H9 (cell line): ENCODE data around the gene TCF7L2. TPM values are rescaled to one million over a fixed set of nuclear protein-coding genes. Genes with fewer than 3 reads are reported as not detected.

ENCODE experiments used
- DNase-seq: peaks from one replicate; pipeline ENCODE4 v3.0.0-alpha.2; 2017
- H2AFZ ChIP-seq: one replicate; pipeline ENCODE4 v1.6.1; 2013; ENCODE audit warnings: mild to moderate bottlenecking, low read length, control low read depth, moderate library complexity
- H2AK5ac ChIP-seq: 2 replicates; pipeline ENCODE4 v1.6.1; 2013; ENCODE audit warnings: low read length, control low read depth, mixed read lengths; ENCODE audit not compliant: insufficient read length
- H2BK120ac ChIP-seq: one replicate; pipeline ENCODE4 v1.6.1; 2013; ENCODE audit warnings: low read depth, mild to moderate bottlenecking, low read length, control low read depth, inconsistent platforms; ENCODE audit not compliant: poor library complexity, severe bottlenecking
- H2BK12ac ChIP-seq: 2 replicates; pipeline ENCODE4 v1.6.1; 2013; ENCODE audit warnings: low read length, control low read depth, mixed read lengths, low read depth; ENCODE audit not compliant: insufficient read length
- H2BK15ac ChIP-seq: 2 replicates; pipeline ENCODE4 v1.6.1; 2013; ENCODE audit warnings: low read depth, low read length, control low read depth
- H2BK20ac ChIP-seq: one replicate; pipeline ENCODE4 v1.6.1; 2013; ENCODE audit warnings: low read depth, mild to moderate bottlenecking, low read length, control low read depth, inconsistent platforms; ENCODE audit not compliant: poor library complexity, severe bottlenecking
- H2BK5ac ChIP-seq: 2 replicates; pipeline ENCODE4 v1.6.1; 2013; ENCODE audit warnings: low read length, control low read depth, mixed read lengths; ENCODE audit not compliant: insufficient read length
- H3K14ac ChIP-seq: 2 replicates; pipeline ENCODE4 v1.6.1; 2013; ENCODE audit warnings: low read length, control low read depth; ENCODE audit not compliant: insufficient read depth
- H3K18ac ChIP-seq: 2 replicates; pipeline ENCODE4 v1.6.1; 2013; ENCODE audit warnings: low read depth, mild to moderate bottlenecking, mixed read lengths, low read length, control low read depth; ENCODE audit not compliant: insufficient read length
- H3K23ac ChIP-seq: 2 replicates; pipeline ENCODE4 v1.6.1; 2013; ENCODE audit warnings: low read length, control low read depth, mixed read lengths, low read depth; ENCODE audit not compliant: insufficient read length
- H3K23me2 ChIP-seq: 2 replicates; pipeline ENCODE4 v1.6.1; 2013; ENCODE audit warnings: low read depth, mild to moderate bottlenecking, mixed read lengths, low read length, control low read depth; ENCODE audit not compliant: insufficient read length, poor library complexity, severe bottlenecking
- H3K27ac ChIP-seq: 2 replicates; pipeline ENCODE4 v1.5.1; 2013; ENCODE audit warnings: low read length, control low read depth, mixed read lengths, low read depth; ENCODE audit not compliant: insufficient read length
- H3K27me3 ChIP-seq: 2 replicates; pipeline ENCODE4 v1.6.1; 2013; ENCODE audit warnings: low read length, control low read depth, inconsistent platforms; ENCODE audit not compliant: insufficient read depth
- H3K4ac ChIP-seq: 2 replicates; pipeline ENCODE4 v1.6.1; 2013; ENCODE audit warnings: low read depth, mild to moderate bottlenecking, control low read depth, inconsistent platforms, low read length, moderate library complexity
- H3K4me1 ChIP-seq: 2 replicates; pipeline ENCODE4 v1.6.1; 2013; ENCODE audit warnings: low read length, control low read depth, inconsistent platforms; ENCODE audit not compliant: insufficient read depth
- H3K4me2 ChIP-seq: 2 replicates; pipeline ENCODE4 v1.6.1; 2013; ENCODE audit warnings: low read length, control low read depth, mixed read lengths; ENCODE audit not compliant: insufficient read length, insufficient read depth
- H3K56ac ChIP-seq: 2 replicates; pipeline ENCODE4 v1.6.1; 2013; ENCODE audit warnings: low read depth, mild to moderate bottlenecking, mixed read lengths, low read length, control low read depth; ENCODE audit not compliant: insufficient read length
- H3K79me1 ChIP-seq: 2 replicates; pipeline ENCODE4 v1.6.1; 2013; ENCODE audit warnings: low read depth, mild to moderate bottlenecking, moderate library complexity, low read length, control low read depth, inconsistent platforms; ENCODE audit not compliant: insufficient read depth, poor library complexity, severe bottlenecking
- H3K79me2 ChIP-seq: 2 replicates; pipeline ENCODE4 v1.6.1; 2013; ENCODE audit warnings: low read length, control low read depth, inconsistent platforms; ENCODE audit not compliant: insufficient read depth
- H3K9ac ChIP-seq: 2 replicates; pipeline ENCODE4 v1.6.1; 2013; ENCODE audit warnings: low read length, control low read depth, mixed read lengths; ENCODE audit not compliant: insufficient read length; ENCODE audit errors: extremely low read depth
- H3K9me3 ChIP-seq: one replicate; pipeline ENCODE4 v1.6.1; 2013; ENCODE audit warnings: low read depth, low read length, inconsistent platforms; ENCODE audit not compliant: control insufficient read depth
- H3T11ph ChIP-seq: one replicate; pipeline ENCODE4 v1.6.1; 2013; ENCODE audit warnings: mild to moderate bottlenecking, low read length, control low read depth, inconsistent platforms
- H4K20me1 ChIP-seq: one replicate; pipeline ENCODE4 v1.6.1; 2013; ENCODE audit not compliant: control insufficient read depth, insufficient read length, insufficient read depth
- H4K5ac ChIP-seq: 2 replicates; pipeline ENCODE4 v1.6.1; 2013; ENCODE audit warnings: low read depth, mild to moderate bottlenecking, mixed read lengths, low read length, control low read depth; ENCODE audit not compliant: insufficient read length
- H4K8ac ChIP-seq: replicated peaks from 2 replicates; pipeline ENCODE4 v1.6.1; 2013; ENCODE audit warnings: low read length, control low read depth, mixed read lengths, low read depth; ENCODE audit not compliant: insufficient read length
- H4K91ac ChIP-seq: 2 replicates; pipeline ENCODE4 v1.6.1; 2013; ENCODE audit warnings: low read depth, mild to moderate bottlenecking, moderate library complexity, mixed read lengths, low read length, control low read depth; ENCODE audit not compliant: insufficient read length
- H3K27ac Mint-ChIP-seq, 3 experiments: 2 replicates in 2 of 3; 3 replicates in 1 of 3; pipeline ENCODE4 v1.8.0; 2020 to 2021; ENCODE audit warnings: mixed read lengths in 3 of 3, mild to moderate bottlenecking in 1 of 3, moderate library complexity in 1 of 3
- H3K27me3 Mint-ChIP-seq: 2 replicates; pipeline ENCODE4 v1.8.0; 2021; ENCODE audit warnings: low read depth, mild to moderate bottlenecking, moderate library complexity, mixed read lengths
- H3K36me3 Mint-ChIP-seq, 3 experiments: 2 replicates in 2 of 3; 3 replicates in 1 of 3; pipeline ENCODE4 v1.8.0; 2020 to 2021; ENCODE audit warnings: low read depth in 3 of 3, mixed read lengths in 3 of 3; ENCODE audit not compliant: insufficient read depth in 1 of 3
- H3K4me1 Mint-ChIP-seq, 2 experiments: 2 replicates each; pipeline ENCODE4 v1.8.0; 2020; ENCODE audit warnings: mixed read lengths in 2 of 2
- H3K4me3 Mint-ChIP-seq, 2 experiments: 2 replicates in 1 of 2; 3 replicates in 1 of 2; pipeline ENCODE4 v1.8.0; 2020 to 2021; ENCODE audit warnings: mild to moderate bottlenecking in 2 of 2, mixed read lengths in 2 of 2, moderate library complexity in 1 of 2
- H3K9me3 Mint-ChIP-seq, 2 experiments: 2 replicates in 1 of 2; 3 replicates in 1 of 2; pipeline ENCODE4 v1.8.0; 2020; ENCODE audit warnings: mild to moderate bottlenecking in 2 of 2, mixed read lengths in 2 of 2, moderate library complexity in 1 of 2
- WGBS: extraction: QIAGEN DNeasy Blood & Tissue Kit; methylation state at CpG from one replicate; pipeline ENCODE4 v1.1.7; 2013; ENCODE audit warnings: missing lambda C conversion rate, low lambda C conversion rate, mixed read lengths; ENCODE audit not compliant: insufficient read length; ENCODE audit errors: extremely low coverage; 5-methylcytosine and 5-hydroxymethylcytosine counted together
- total RNA-seq: library from RNA; stranded (reverse); gene quantifications from 2 replicates; pipeline ENCODE4 v1.2.1, GENCODE V29; 2021
- TF ChIP-seq, protein P1 (sequence below): fragments of 200-600 bp; sonication (generic); conservative IDR thresholded peaks from 3 replicates; pipeline ENCODE4 v1.8.0; 2021; ENCODE audit warnings: antibody characterized with exemption, mild to moderate bottlenecking

The TCF7L2 gene
- total RNA-seq, 1 experiment from 2014 or later = 71.1 TPM

DNA sequence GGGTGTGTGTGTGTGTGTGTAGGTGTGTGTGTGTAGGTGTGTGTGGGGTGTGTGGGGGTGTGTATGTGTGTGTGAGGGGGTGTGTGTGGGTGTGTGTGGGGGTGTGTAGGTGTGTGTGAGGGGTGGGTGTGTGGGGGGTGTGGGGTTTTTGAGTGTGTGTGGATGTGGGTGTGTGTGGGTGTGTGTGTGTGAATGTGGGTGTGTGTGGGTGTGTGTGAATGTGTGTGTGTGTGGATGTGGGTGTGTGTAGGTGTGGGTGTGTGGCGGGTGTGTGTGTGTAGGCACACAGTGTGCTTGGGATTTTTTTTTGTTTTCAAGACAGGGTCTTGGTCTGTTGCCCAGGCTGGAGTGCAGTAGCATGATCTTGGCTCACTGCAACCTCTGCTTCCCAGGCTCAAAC is 36.8 kb upstream of the TCF7L2 start:
- Histone ChIP-seq H3K56ac (no peak overlapping the region), H2BK12ac (no peak overlapping the region), H2BK5ac (no peak overlapping the region), H3T11ph (no peak overlapping the region), H3K23ac (no peak overlapping the region), H2AK5ac (no peak overlapping the region), H3K79me2 (no peaks in the 10 kb centered on the region), H4K91ac (no peak overlapping the region), H3K14ac (no peak overlapping the region), H2BK20ac (no peak overlapping the region), H3K79me1 (no peaks in the 10 kb centered on the region), H2BK15ac (no peak overlapping the region), H3K4me2 (no peak overlapping the region), H3K27me3 (peaks cover 24% of the 10 kb centered on the region; the same call in 1 of the 2 replicates), H4K8ac (no peak overlapping the region), H2AFZ (no peak overlapping the region), H4K20me1 (no peaks in the 10 kb centered on the region), H3K4ac (no peak overlapping the region), H3K18ac (no peak overlapping the region), H3K4me1 (no peaks in the 10 kb centered on the region; the same call in 1 of the 2 replicates), H3K9me3 (no peaks in the 10 kb centered on the region), H3K23me2 (no peaks in the 10 kb centered on the region), H4K5ac (no peak overlapping the region), H3K9ac (no peak overlapping the region), H2BK120ac (no peak overlapping the region), H3K27ac (no peak overlapping the region)
- peaks cover 37 to 40% of the 10 kb centered on the region in 2 experiments for H3K4me1 Mint-ChIP-seq
- no CpG with 5 or more reads among the region's 1 CpG for WGBS
- no peaks in the 10 kb centered on the region for H3K9me3 Mint-ChIP-seq
- no peak overlapping the region for H3K4me3 Mint-ChIP-seq
- no peak overlapping the region for H3K27ac Mint-ChIP-seq
- H3K36me3 Mint-ChIP-seq = no peaks in the 10 kb centered on the region
- TF ChIP-seq, protein P1, sequence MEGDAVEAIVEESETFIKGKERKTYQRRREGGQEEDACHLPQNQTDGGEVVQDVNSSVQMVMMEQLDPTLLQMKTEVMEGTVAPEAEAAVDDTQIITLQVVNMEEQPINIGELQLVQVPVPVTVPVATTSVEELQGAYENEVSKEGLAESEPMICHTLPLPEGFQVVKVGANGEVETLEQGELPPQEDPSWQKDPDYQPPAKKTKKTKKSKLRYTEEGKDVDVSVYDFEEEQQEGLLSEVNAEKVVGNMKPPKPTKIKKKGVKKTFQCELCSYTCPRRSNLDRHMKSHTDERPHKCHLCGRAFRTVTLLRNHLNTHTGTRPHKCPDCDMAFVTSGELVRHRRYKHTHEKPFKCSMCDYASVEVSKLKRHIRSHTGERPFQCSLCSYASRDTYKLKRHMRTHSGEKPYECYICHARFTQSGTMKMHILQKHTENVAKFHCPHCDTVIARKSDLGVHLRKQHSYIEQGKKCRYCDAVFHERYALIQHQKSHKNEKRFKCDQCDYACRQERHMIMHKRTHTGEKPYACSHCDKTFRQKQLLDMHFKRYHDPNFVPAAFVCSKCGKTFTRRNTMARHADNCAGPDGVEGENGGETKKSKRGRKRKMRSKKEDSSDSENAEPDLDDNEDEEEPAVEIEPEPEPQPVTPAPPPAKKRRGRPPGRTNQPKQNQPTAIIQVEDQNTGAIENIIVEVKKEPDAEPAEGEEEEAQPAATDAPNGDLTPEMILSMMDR = no peak
- no peak for DNase-seq
- peaks cover 64% of the 10 kb centered on the region for H3K27me3 Mint-ChIP-seq
